Stimulated activated CD4-positive, alpha-beta T cell treated with anti-CD3 and anti-CD28 coated beads, Interleukin-15, amount 100 ng/mL, for 1 hour (primary cell): ENCODE measurements around the gene KNCN.

Experiments used
- DNase-seq, 2 donors: peaks; one replicate each; pipeline ENCODE4 v3.0.0-alpha.2; 2020; ENCODE audit warnings: low read depth in 1 of 2, low spot score in 1 of 2

The KNCN gene

DNA sequence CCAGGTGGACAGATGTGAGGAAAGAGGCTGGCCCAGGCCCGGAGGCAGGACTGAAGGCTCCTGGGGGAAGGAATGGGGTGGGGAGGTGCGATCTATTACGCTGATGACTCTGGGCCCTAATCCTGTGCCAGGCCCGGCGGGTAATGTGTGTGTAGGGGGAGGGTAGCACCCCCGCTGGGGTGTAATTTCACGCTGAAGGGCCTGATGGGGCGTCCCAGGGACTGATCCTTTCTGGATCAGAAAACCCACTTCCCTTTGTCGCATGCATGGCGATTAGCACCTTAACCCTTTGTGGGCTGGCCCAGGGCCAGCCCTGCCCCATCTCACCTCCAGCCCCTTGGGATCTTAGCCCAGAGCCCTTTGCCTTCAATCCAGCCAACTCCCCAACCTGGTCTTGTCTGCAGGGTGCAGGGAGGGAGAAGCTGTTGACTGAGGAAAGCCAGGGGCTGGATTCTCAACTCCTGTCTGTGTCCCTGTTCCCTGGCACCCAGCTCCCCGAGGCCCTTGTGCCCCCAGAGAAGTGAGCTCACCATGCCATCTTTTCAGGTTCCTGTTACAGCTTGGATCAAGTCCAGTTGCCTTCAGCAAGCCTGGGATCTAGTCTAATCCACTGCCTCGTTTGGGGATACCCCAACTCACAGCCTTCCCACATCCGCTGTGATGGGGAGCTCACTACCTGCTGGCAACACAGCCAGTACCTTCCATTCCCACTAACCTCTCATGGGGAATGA, 26.0 kb downstream of the KNCN start:
- DNase-seq = no peak

DNA sequence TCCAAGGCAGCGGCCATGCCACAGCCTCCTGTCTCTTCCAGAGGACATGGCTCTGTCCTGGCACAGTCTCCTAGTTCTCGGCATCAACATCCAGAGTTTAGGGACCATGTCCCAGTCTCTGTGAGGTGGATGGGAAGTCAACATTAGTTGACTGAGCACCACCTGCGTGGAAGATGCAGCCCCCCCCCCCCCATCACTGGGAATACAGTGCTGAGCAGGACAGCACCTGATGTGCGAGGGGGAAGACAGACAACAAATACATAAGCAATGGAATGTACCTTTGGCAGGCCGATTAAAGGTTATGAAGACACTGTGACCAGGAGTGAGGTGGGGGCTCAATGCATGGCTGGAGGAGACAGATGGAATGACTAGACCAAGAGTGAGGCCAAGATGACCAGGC, 26.6 kb downstream of the KNCN start:
- no peak for DNase-seq

DNA sequence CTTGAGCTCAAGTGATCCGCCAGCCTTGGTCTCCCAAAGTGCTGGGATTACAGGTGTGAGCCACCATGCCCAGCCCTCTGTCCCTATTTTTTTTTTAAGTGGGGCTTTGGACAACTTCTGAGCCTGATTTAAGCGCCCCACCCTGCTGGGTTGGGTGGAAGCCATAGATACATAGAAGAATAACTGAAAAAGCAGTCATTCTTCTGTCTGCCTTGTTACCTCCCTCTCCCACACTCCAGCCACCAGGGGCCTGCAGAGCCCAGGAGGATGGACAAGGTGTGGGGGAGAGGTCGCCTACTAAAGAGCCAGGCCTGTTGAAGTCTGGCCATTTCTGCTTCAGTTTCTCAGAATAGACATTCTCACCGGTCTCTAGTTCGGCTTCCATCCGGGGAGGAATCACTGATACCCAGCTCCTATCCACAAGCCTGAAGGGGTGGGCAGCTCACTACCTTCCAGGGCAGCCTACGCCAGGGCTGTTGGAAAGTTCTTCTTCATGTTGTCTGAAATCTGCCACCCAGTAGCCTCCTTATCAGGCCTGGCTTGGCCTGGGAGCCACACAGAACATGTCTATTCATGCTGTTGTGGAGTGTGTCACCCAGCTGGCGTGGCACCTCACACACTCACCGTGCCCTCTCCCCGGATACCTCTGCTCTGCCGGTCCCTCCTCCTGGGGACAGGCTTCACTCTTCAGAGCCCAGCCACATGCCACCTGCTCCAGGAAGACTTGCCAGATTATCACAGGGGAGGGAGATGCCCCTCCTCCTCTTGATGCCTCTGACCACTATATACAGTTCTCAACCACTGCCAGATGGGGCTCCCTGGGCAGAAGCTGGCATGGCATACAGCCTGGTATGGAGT, 27.7 kb downstream of the KNCN start:
- DNase-seq = no peak

DNA sequence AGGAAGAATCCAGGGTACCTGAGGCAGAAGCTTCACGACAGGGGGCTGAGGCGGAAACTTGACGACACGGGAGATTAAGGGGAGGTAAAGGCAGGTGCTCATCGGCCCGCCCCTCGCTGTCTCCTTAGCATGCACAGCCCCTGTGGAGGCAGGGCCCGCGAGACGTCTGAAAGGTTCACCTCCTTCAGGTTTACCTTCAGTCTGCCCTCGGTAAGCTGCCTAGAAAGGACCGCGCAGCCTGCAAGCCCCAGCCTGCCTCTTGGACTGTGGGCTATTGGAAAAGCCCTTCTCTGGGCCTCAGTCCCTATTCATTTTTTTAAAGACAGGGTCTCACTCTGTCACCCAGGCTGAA, 28.5 kb downstream of the KNCN start:
- DNase-seq = no peak

DNA sequence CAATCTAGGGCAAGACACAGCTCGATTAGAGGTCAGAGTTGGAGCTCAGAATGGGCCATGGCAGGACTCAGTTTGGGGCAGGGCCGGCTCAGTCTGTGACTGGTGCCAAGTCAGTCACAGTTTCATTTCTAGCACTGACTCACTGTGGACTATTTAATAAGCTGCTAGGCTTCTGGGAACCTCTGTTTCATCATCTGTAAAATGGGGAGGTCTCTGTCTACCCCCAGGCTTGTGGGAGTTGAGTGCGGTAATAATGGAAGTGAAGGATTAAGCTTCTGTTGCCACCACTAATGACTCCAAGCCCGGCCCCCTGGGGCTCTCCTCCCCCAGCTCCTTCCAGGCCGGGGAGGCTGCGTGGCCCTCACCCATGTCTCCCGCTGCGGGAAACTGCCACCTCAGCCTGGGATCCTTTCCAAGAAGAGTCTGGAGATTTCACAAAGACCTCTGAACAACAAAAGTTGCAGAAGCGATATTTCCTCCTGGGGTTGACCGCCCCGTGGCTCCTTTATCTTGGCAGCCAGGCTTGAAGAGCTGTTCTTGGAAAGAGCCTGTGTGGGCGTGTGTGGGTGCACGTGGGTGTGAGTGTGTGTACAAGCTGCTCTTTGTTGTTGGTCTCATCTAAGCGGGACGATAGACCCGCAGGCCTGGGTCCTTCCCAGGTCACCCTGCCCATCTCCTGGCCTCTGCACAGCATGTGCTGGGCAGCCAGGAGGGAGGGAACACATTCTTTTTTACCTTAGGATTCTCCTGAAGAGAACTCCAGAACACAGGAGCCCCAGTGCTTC, 29.1 kb downstream of the KNCN start:
- no peak for DNase-seq

DNA sequence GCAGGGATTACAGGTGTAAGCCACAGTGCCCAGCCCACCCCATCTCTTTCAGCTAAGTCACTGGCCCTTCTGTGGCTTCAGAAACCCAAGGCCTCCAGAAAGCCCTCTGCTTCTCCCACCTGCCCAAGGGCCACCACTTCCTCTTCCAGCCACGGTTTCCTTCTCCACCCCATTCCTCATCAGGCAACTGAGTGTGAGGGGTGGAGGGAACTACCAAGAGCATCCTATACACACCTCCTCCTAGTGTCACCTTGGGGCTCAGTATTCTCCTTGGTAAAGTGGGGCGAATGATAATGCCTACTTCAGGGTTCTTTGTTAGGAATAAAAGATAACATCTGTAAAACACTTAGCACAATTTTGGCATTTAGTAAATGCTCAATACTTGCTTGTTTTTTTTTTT, 30.0 kb downstream of the KNCN start:
- no peak for DNase-seq

DNA sequence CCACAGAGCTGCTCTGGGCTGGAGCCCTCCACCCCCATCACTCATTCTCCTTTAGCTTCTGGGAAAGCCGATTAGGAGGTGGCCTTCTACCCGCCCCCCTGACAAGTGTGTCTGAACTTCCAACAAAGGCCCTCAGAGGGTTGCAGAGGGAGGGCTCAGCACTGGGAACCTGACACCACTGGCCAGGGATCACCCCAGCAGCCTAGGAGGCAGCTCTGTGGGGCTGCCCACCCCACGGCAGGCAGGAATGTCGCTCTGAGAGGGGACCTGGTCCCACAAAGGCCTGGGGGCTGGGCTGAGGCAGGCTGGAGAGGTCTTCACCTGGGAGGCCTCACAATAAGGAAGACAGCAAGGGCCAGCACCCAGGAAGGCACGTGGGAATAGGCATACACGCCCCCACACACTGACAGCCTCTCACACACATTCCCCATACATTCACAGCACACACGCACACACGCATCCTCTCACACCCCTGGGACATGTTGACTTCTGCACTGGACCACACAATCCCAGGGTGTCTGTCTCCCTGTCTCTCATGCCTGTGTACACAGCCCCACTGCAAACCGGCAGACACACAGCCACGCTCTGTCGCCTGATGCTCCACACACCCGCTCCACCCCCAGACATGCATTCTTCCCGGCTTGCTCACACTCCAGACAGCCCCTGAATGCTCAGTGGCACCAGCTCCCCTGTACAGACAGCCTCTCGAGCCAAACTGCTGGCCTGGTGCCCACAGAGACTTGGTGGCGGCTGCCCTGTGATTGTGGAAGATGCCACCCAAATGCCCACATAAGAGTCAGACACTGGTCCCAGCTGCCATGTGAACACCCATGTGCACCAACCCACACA, 31.2 kb downstream of the KNCN start:
- no peak for DNase-seq

DNA sequence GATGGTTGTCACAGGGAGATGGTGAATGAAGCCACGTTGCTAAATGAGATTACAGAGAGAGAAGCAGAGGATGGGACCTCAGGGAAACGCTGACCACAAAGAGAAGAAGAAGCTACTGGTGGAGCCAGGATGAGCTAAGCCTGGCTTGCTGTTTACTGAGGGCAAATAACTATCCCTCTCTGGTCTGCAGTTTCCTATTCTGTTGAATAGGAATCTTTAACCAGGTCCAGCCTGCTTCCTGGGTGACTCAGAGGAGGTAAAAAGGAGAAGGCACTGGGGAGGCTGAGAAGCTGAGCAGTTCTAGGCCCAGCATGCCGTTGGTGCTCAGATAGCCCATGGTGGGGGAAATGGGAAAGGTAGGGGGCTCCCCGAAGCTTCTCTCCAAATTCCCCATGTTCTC, 32.2 kb downstream of the KNCN start:
- DNase-seq = no peak

DNA sequence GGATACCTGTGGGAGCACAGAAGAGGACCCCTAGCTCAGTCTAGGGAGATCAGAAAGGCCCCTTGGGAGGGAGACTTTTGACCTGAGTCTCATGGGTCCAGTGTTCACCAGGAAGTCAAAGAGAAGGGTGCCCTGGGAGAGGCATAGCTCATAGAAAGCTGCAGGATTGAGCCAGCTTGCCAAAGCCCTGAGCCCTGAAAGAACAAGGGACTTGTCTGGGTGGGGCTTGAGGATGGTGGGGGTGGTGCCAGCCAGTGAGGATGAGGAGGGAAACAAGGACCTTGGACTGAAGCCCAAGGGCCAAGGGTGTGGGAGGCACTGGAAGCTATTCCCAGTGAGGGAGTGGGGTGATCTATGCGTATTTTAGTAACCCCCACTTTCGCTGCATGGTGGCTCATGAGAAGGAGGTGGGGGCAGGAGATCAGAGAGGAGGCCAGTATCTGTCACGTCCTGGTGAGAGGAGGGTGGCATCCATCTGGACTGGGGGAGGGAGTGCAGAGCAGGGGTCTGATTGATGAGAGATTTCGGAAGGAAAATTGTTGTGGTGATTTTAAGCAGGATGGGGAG, 33.4 kb downstream of the KNCN start:
- DNase-seq = no peak

DNA sequence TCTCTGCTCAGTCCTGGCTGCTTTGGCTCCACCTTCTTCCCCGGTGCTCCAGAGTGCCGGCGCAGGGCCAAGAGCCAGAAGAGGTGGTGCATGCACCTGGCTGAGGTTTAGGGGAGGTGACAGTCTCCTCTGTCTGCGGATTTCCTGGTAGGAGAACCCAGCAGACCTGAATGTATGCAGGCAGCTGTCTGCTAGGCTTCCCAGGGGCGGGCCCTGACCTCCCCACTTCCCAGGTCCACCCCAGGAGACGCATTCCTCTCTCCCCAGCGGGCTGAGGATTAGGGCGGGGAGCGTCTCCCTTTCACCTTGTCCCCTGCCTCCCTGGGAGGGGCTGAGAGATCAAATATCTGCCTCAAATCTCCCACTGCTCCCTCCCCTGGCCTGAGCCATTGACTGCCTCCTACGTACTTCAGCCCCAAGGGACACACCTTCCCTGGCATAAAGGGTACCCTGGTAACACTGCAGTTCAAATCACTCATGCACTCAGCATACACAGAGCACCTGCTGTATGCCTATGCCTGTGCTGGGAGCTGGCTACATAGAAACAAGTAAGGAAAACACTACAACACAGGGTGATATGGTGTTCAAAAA, 34.3 kb downstream of the KNCN start:
- no peak for DNase-seq

DNA sequence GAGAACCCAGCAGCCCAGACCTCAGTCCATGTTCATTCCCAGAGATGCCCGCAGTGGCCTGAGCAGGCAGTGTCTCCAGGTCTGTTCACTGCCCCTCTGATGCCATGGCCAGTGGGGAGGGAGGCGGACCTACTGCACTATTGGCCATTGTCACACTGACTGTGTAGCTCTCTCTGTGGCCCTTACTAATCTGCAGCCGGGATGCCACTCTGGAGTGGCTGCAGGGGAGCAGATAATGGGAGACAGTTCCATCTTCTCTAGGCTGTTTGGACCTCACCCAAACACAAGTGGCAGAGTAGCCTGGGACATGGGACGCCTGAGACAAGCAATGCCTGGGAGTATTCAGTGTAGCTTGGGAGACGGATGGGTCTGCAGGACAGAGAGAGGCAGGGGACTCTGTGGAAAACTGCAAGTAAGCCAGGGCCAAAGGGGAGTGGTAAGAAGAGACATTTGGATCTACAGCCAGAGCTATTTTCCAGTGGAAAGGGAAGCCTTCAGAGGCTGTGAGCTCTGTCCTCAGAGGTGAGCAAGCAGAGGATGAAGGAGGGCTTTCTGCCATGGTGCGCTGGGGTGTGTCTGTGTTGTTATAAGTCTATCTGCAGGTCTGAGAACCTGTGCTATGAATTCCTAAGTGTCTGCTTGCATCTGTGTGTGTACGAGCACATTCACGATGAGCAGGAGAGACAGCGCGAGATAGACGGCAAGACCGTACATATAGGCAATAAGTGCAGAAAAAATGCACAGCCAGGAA, 35.1 kb downstream of the KNCN start:
- no peak for DNase-seq

DNA sequence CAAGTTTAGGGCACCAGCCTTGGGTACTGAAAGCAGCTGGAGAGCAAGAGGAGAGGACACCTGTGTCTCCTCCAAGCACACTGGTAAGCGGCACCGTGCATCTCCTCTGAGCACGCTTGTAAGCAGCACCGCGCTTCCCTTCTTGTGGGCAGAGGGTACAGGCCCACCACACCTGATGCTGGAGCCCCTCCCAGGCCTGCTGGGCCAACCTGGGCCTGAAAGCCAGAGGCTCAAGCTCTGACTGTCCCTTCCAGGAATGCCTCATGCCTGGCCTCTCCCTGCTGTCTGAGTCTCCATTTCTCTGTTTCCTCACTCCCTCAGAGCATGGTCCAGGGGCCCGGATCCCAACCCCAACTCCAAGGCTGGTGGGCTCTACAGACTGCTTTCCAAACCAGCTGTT, 35.9 kb downstream of the KNCN start:
- DNase-seq = no peak

DNA sequence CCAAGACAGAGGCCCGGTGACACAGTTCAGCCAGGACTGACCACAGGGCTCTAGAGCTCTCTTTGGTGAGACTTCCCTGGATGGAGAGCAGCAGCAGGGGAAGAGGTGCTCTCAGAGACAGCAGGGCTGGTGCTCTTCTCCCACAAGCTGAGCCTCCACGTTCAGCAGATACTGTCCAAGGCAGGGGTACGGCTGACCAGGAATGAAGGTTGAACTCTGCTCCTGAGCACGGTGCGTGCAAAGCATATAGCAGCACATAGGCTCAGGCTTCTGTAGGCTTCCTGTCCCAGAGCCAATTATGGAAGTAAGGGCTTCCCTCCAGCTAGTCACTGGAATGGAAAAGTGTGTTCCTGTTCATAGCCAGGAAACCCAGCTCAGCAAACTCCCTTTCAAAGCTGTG, 37.9 kb downstream of the KNCN start:
- DNase-seq = no peak

DNA sequence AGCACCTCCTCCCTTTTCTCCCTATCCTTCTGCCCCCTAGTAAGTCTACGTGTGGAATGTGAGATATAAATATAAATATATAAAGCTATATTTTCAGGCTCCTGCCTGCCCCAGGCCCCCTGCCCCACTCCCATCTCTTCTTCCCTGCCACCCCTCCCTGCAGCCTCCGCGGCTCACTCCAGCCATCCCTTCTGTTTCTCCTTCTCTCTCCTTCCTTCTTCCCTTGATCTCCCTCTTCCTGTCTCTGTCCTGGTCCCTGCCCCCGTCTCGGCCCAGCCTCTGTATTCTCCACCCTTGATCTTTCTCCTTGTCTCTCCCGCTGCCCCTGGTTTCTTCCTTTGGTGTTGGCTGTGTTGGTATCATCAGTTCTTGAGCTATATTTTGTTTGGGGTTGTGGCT, 38.7 kb downstream of the KNCN start:
- DNase-seq = no peak

DNA sequence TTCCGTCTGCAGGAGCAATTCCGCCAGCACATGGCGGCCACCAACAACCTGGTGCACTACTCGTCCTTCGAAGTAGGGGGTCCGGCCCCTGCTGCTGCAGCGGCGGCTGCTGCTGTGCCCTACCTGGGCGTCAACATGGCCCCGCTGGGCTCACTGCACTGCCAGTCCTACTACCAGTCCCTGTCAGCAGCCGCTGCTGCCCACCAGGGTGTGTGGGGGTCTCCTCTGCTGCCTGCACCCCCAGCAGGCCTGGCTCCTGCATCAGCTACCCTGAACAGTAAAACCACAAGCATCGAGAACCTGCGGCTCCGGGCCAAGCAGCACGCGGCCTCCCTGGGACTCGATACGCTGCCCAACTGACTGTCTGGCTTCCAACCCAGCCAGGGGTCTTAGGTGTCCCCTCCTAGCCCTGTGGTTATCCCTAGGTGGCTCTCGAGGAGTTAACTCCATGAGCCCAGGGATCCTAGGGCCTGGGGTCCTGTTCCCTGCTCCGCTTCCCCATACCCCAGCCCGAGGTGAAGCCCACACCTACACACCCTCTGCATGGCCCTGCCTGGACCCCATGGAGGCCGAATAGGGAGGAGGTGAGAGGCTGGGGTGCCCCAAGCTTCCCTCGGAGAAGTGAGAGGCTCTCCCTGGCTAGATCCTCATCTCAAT, 39.2 kb downstream of the KNCN start:
- no peak for DNase-seq

DNA sequence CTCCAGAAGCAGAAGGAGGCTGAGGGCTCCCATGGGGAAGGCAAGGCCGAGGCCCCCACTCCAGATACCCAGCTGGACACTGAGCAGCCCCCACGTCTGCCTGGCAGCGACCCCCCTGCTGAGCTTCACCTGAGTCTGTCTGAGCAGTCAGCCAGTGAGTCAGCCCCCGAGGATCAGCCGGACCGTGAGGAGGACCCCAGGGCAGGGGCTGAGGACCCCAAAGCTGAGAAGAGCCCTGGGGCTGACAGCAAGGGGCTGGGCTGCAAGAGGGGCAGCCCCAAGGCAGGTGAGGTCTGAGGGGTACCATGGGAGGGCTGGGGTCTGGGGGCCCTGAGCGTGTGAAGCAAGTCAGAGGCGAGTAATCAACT, 40.5 kb downstream of the KNCN start:
- DNase-seq = no peak

DNA sequence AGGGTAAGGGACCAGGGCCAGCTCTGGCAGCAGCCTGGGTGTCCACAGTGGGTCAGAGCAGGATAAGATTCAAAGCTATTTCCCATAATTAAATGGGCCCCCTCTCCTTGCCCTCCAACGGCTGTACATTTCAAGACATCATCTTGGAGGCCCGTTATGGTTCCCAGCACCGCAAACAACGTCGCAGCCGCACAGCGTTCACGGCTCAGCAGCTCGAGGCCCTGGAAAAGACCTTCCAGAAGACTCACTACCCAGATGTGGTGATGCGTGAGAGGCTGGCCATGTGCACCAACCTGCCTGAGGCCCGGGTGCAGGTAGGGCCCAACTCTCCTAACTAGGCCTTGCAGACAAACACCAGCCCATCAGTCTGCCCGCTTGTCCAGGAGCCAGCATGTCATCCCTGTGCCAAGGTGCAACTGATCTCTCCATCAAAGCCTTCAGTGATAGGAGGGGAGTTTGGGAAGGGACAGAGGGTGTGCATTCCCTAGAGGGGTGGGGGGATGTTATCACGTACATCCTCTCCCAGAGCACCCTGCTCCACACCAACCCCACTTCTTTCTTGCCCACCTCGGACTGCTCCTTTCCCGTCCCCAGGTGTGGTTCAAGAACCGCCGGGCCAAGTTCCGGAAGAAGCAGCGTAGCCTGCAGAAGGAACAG, 41.0 kb downstream of the KNCN start:
- no peak for DNase-seq

DNA sequence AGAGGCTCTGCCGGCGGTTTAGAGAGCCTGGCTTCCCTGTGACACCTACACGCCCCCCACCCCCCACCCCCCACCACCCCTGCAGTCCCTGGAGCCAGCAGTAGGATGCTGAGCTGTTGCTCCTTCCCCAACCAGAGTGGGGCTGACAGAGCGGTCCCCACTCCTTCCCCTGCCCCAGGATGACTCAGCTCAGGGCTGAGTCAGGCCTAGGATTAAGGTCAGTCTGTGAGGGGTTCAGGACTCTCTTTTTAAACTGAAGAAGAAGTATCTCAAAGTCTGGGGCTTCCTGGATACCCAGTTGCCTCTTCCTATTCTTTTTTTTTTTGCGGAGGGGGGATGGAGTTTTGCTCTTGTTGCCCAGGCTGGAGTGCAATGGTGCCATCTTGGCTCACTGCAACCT, 42.7 kb downstream of the KNCN start:
- DNase-seq = no peak
